GM12892 (cell line): ENCODE results near the gene MEI4.

ENCODE experiments used
- POLR2A ChIP-seq: IDR thresholded peaks from 2 replicates; pipeline ENCODE4 v1.6.1; 2011; ENCODE audit warnings: low read depth, low read length, control low read depth
- POLR2AphosphoS5 ChIP-seq: IDR thresholded peaks from 2 replicates; pipeline ENCODE4 v1.6.1; 2011; ENCODE audit warnings: low read depth, low read length, control low read depth

DNA sequence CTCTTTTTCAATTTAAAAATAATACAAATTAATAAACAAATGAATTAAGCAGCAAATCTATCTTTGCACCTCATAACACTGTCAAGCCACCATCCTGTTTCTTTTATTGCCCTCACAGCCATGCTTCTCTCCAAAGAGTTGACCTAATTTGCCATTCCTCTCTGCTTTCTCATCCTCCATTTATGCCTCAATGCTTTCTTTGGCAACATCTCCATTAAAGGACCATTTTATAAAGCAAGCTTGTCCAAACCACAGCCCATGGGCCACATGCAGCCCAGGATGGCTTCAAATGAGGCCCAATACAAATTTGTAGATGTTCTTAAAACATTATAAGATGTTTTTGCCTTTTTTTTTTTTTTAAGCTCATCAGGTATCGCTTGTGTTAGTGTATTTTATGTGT is 26.4 kb upstream of the MEI4 start:
- TF ChIP-seq POLR2A (no peak), POLR2AphosphoS5 (no peak)
